Measurements from ENCODE around the gene PPP1R3G.

PPP1R3G gene

GRCh38 chr6:5094327-5094726 lies 9.2 kb downstream of the PPP1R3G start:
- DNase-seq (ENCODE audit: low read depth), result no peak

- DNase-seq (ENCODE audit: low read depth), result no peak
These were observed 10.1 kb downstream of the PPP1R3G start for GRCh38 chr6:5095236-5095635.

GRCh38 chr6:5096482-5096881 lies 11.3 kb downstream of the PPP1R3G start:
- DNase-seq (ENCODE audit: low read depth), result no peak

- DNase-seq (ENCODE audit: low read depth), result no peak
These were observed 13.5 kb downstream of the PPP1R3G start for GRCh38 chr6:5098501-5099270.

- DNase-seq (ENCODE audit: low read depth), result no peak
These were observed 14.4 kb downstream of the PPP1R3G start for GRCh38 chr6:5099537-5099936.

GRCh38 chr6:5100806-5101205 lies 15.7 kb downstream of the PPP1R3G start:
- DNase-seq (ENCODE audit: low read depth), result no peak

GRCh38 chr6:5102267-5102970 lies 17.3 kb downstream of the PPP1R3G start:
- DNase-seq (ENCODE audit: low read depth), result no peak

- no peak for DNase-seq (ENCODE audit: low read depth)
These were observed 18.1 kb downstream of the PPP1R3G start for GRCh38 chr6:5103250-5103649.

- no peak for DNase-seq (ENCODE audit: low read depth)
These were observed 19.5 kb downstream of the PPP1R3G start for GRCh38 chr6:5104667-5105066.

GRCh38 chr6:5105146-5105545 lies 20.0 kb downstream of the PPP1R3G start:
- DNase-seq (ENCODE audit: low read depth), result no peak

- DNase-seq (ENCODE audit: low read depth), result no peak
These were observed 22.2 kb downstream of the PPP1R3G start for GRCh38 chr6:5107341-5107740.

- no peak for DNase-seq (ENCODE audit: low read depth)
These were observed 22.9 kb downstream of the PPP1R3G start for GRCh38 chr6:5108068-5108467.

- no peak for DNase-seq (ENCODE audit: low read depth)
These were observed 23.5 kb downstream of the PPP1R3G start for GRCh38 chr6:5108536-5109150.

GRCh38 chr6:5109436-5109835 lies 24.3 kb downstream of the PPP1R3G start:
- no peak for DNase-seq (ENCODE audit: low read depth)

- DNase-seq (ENCODE audit: low read depth), result no peak
These were observed 25.1 kb downstream of the PPP1R3G start for GRCh38 chr6:5110246-5110645.

- DNase-seq (ENCODE audit: low read depth), result no peak
These were observed 26.5 kb downstream of the PPP1R3G start for GRCh38 chr6:5111626-5112025.

GRCh38 chr6:5112066-5112799 lies 27.1 kb downstream of the PPP1R3G start:
- no peak for DNase-seq (ENCODE audit: low read depth)

GRCh38 chr6:5113096-5113495 lies 28.0 kb downstream of the PPP1R3G start:
- DNase-seq (ENCODE audit: low read depth), result no peak

- no peak for DNase-seq (ENCODE audit: low read depth)
These were observed 30.0 kb downstream of the PPP1R3G start for GRCh38 chr6:5115168-5115567.

GRCh38 chr6:5116243-5116991 lies 31.3 kb downstream of the PPP1R3G start:
- DNase-seq (ENCODE audit: low read depth), result no peak

- DNase-seq (ENCODE audit: low read depth), result no peak
These were observed 34.2 kb downstream of the PPP1R3G start for GRCh38 chr6:5119090-5119951.
